ENCODE results near the gene DNAJA1.

DNA sequence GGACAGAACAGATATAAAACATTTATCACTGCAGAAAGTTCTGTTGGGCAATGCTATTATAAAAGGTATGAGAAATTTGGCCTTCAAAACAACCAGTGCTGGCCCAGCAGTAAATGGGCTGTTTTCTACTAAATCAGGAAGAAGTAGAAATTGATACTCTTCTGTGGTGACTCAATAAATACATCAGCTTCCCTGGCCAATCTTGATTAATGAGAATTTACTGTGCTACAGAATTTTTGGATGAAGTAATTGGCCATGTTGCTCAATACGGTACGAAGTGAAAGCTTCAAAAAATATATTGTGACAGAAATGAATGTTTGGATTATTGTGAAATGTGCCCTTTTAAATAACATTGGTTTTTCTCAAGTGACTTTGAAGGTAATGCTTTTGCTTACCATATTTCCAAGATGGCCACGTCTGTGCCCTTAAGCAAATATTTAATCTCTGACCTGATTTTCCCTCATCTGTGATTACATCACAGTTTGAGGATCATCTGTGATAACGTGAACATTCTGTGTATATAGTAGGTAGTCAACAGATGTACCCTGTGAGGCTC, 4.2 kb downstream of the DNAJA1 start:
- TF ChIP-seq YY1 (IDR thresholded peaks at IDR 0.05; ENCODE audit: insufficient read depth, insufficient read length) (no peak), ZNF274 (IDR thresholded peaks at IDR 0.05; ENCODE audit: low read depth, low read length) (no peak)
